HG03159 (cell line): Measurements from ENCODE around the gene TSEN2.
"Not testable (repeated sequence)": the region's sequence is repeated elsewhere in the genome, so short reads cannot be mapped to it uniquely, and the experiment has no call there.

Experiments
- ATAC-seq: cut with Tn5 transposase; IDR thresholded peaks from one replicate; pipeline ENCODE4 v1.9.1; 2021; ENCODE audit warnings: mild to moderate bottlenecking, moderate library complexity; ENCODE audit not compliant: unreplicated experiment

TSEN2 gene

GRCh38 chr3:12470680-12471079, 13.6 kb upstream of the TSEN2 start:
- ATAC-seq: no peak

GRCh38 chr3:12471241-12471640, 13.0 kb upstream of the TSEN2 start:
- no peak for ATAC-seq

GRCh38 chr3:12472000-12472610, 12.2 kb upstream of the TSEN2 start:
- ATAC-seq: no peak

- ATAC-seq: no peak
These were observed 11.5 kb upstream of the TSEN2 start for GRCh38 chr3:12472796-12473195.

- ATAC-seq: no peak
These were observed 10.8 kb upstream of the TSEN2 start for GRCh38 chr3:12473511-12473910.

- no peak for ATAC-seq
These were observed 7.9 kb upstream of the TSEN2 start for GRCh38 chr3:12476238-12476897.

- no peak for ATAC-seq
These were observed 7.0 kb upstream of the TSEN2 start for GRCh38 chr3:12477256-12477655.

- ATAC-seq: no peak
These were observed 6.0 kb upstream of the TSEN2 start for GRCh38 chr3:12478326-12478725.

- ATAC-seq: not testable (repeated sequence)
These were observed 5.1 kb upstream of the TSEN2 start for GRCh38 chr3:12479198-12479597.

- no peak for ATAC-seq
These were observed 4.3 kb upstream of the TSEN2 start for GRCh38 chr3:12479919-12480427.

GRCh38 chr3:12483410-12483809, 870 bp upstream of the TSEN2 start:
- ATAC-seq: no peak

- no peak for ATAC-seq
These were observed 445 bp upstream of the TSEN2 start for GRCh38 chr3:12483872-12484197.

GRCh38 chr3:12484983-12485327, 675 bp downstream of the TSEN2 start:
- ATAC-seq: no peak

- no peak for ATAC-seq
These were observed 1.7 kb downstream of the TSEN2 start for GRCh38 chr3:12486001-12486400.

- ATAC-seq: no peak
These were observed 2.6 kb downstream of the TSEN2 start for GRCh38 chr3:12486916-12487315.

- ATAC-seq: no peak
These were observed 3.1 kb downstream of the TSEN2 start for GRCh38 chr3:12487336-12487735.

GRCh38 chr3:12487786-12488185, 3.5 kb downstream of the TSEN2 start:
- no peak for ATAC-seq

GRCh38 chr3:12489368-12489767, 5.1 kb downstream of the TSEN2 start:
- no peak for ATAC-seq

GRCh38 chr3:12489832-12490231, 5.6 kb downstream of the TSEN2 start:
- ATAC-seq: no peak

GRCh38 chr3:12490547-12490946, 6.3 kb downstream of the TSEN2 start:
- no peak for ATAC-seq

GRCh38 chr3:12495749-12496452, 11.6 kb downstream of the TSEN2 start:
- no peak for ATAC-seq

- ATAC-seq: no peak
These were observed 12.1 kb downstream of the TSEN2 start for GRCh38 chr3:12496453-12496761.
